Heart left ventricle (tissue), 13 donors: ENCODE data around the gene LHFPL2.

Experiments used
- POLR2A ChIP-seq, 2 donors: fragments of 450-650 bp; IDR thresholded peaks; one replicate each; pipeline ENCODE4 v1.6.1; 2017; ENCODE audit warnings: antibody characterized with exemption in 2 of 2, mild to moderate bottlenecking in 2 of 2, moderate library complexity in 2 of 2
- TF ChIP-seq, protein P1 (sequence below), 12 donors: fragments of 200-600 bp; sonication (generic) in 4 of 12; IDR thresholded peaks; one replicate each; pipeline versions ENCODE4 v1.5.0 to v1.8.0; 2018 to 2022; ENCODE audit warnings: antibody characterized with exemption in 12 of 12, mild to moderate bottlenecking in 5 of 12
- donor health status: ischemic (EF 13 %, LVEDD 7.1; RV severe dilation, severe dysfunction).
- donor health status: DM: no; HTN: yes; CAD: no.
- donor health status: DM: no; HTN: no; CAD: no.
- donor health status: ischemic (EF 25% LVEDD 6.9; RV normal size, moderate dysfunction).
- donor health status: ischemic (EF 25% LVEDD 5.7; RV mildly dilated, moderate dysfunction).
- donor health status: ischemic (EF 35%, LVEDD 5.7; RV mildly dilated, moderate dysfunction).
- donor health status: nonischemic (EF 11% LVEDD 7.7; RV severe dilation, severe dysfunction).
- donor health status: DM: yes; HTN: yes; CAD: no.
- donor health status: PGD.
- donor health status: ischemic (EF 29% LVEDD 5.4; RV normal size, mild dysfunction).
- donor health status: nonischemic (EF 23%, LVEDD 6.1; RV moderate dilation, normal function).

GRCh38 chr5:78640662-78641474, 7.7 kb downstream of the LHFPL2 start:
- TF ChIP-seq, protein P1, sequence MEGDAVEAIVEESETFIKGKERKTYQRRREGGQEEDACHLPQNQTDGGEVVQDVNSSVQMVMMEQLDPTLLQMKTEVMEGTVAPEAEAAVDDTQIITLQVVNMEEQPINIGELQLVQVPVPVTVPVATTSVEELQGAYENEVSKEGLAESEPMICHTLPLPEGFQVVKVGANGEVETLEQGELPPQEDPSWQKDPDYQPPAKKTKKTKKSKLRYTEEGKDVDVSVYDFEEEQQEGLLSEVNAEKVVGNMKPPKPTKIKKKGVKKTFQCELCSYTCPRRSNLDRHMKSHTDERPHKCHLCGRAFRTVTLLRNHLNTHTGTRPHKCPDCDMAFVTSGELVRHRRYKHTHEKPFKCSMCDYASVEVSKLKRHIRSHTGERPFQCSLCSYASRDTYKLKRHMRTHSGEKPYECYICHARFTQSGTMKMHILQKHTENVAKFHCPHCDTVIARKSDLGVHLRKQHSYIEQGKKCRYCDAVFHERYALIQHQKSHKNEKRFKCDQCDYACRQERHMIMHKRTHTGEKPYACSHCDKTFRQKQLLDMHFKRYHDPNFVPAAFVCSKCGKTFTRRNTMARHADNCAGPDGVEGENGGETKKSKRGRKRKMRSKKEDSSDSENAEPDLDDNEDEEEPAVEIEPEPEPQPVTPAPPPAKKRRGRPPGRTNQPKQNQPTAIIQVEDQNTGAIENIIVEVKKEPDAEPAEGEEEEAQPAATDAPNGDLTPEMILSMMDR (IDR thresholded peaks at IDR 0.05): no peak
- TF ChIP-seq POLR2A (IDR thresholded peaks at IDR 0.05): no peak
